ENCODE results near the gene CTNNA3. TPM values are rescaled to one million over a fixed set of nuclear protein-coding genes. Genes with fewer than 3 reads are reported as not detected.
A peak's percentile ranks its signal among the peaks of the same experiment; 100 is the strongest.
"Not testable (repeated sequence)": the region's sequence is repeated elsewhere in the genome, so short reads cannot be mapped to it uniquely, and the experiment has no call there.

The CTNNA3 gene
- total and polyA plus RNA-seq, 4 experiments from 2014 or later = not detected

- no peaks in the 10 kb centered on the region for H3K36me3 Mint-ChIP-seq
- no peak overlapping the region for H3K4me3 ChIP-seq (ENCODE audit: low read length in 2 of 2)
- no peak overlapping the region for H3K27ac Mint-ChIP-seq
- no peaks in the 10 kb centered on the region for H3K36me3 ChIP-seq (ENCODE audit: insufficient read depth, low read length)
- H3K4me3 Mint-ChIP-seq = no peak overlapping the region
- no peak overlapping the region for H3K27ac ChIP-seq (ENCODE audit: low read depth, low read length)
- no peak for DNase-seq
- no peaks in the 10 kb centered on the region for H3K4me1 ChIP-seq (ENCODE audit: insufficient read depth, low read length)
- intact Hi-C loops (cut with micrococcal nuclease) = no loop called here
- POLR2A ChIA-PET (ENCODE audit: partially characterized antibody) = no interaction called here
- no peaks in the 10 kb centered on the region for H3K4me1 Mint-ChIP-seq
- CTCF ChIA-PET (ENCODE audit: partially characterized antibody) = no interaction called here
- H3K9me3 ChIP-seq (ENCODE audit: control insufficient read depth in 1 of 2, low read length in 2 of 2) = no peaks in the 10 kb centered on the region
- H3K9me3 Mint-ChIP-seq = peaks cover 0 to 1% (median 0%) of the 10 kb centered on the region in 8 donors
- no peaks in the 10 kb centered on the region for H3K27me3 ChIP-seq (ENCODE audit: insufficient read depth, low read length)
- no peaks in the 10 kb centered on the region for H3K27me3 Mint-ChIP-seq
Observed at GRCh38 chr10:67211680-67212079, 484.3 kb downstream of the CTNNA3 start.

- H3K4me1 ChIP-seq (ENCODE audit: insufficient read depth, low read length); H3K27me3 ChIP-seq (ENCODE audit: insufficient read depth, low read length); POLR2A ChIA-PET (ENCODE audit: partially characterized antibody); H3K36me3 ChIP-seq (ENCODE audit: insufficient read depth, low read length); H3K27ac Mint-ChIP-seq; H3K4me1 Mint-ChIP-seq; H3K9me3 ChIP-seq (ENCODE audit: control insufficient read depth in 1 of 2, low read length in 2 of 2); H3K36me3 Mint-ChIP-seq; H3K27ac ChIP-seq (ENCODE audit: low read depth, low read length); DNase-seq; CTCF ChIA-PET (ENCODE audit: partially characterized antibody); H3K4me3 ChIP-seq (ENCODE audit: low read length in 2 of 2); H3K27me3 Mint-ChIP-seq; intact Hi-C loops (cut with micrococcal nuclease); H3K4me3 Mint-ChIP-seq; H3K9me3 Mint-ChIP-seq: not testable (repeated sequence)
Observed at GRCh38 chr10:67207923-67208322, 488.1 kb downstream of the CTNNA3 start.

DNA sequence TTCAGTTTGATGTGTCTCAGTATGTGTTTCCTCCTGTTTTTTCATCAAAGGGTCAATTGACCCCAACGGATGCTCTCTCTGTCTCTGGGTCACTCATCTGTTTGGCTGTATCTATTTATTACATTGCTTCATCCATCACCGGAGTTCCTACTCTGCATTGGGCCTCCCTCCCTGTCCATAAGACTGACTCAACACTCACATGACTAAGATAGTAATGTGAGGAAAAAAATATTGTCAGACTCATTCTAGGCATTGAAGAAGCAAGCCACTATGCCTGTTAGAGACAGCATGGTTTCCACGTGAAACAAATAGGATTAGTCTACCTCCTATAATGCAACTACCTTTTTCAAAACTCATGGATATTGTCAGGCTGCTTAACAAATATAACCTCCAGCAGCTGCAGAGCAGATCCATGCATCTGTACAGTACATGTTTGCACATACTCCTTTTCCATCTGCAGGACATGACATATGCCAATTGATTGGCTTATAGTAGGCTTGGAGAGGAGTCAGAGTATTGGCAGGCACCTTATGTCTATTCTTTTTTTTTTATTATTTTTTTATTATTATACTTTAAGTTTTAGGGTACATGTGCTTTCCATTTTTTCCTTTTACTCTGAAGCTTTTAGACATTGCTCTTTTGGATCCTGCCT is 495.0 kb downstream of the CTNNA3 start:
- H3K36me3 Mint-ChIP-seq = no peaks in the 10 kb centered on the region
- peak overlapping the region in 1 of 7 donors; percentile 25 for H3K27ac Mint-ChIP-seq
- Histone ChIP-seq H3K27me3 (ENCODE audit: insufficient read depth, low read length) (no peaks in the 10 kb centered on the region), H3K9me3 (ENCODE audit: control insufficient read depth in 1 of 2, low read length in 2 of 2) (no peaks in the 10 kb centered on the region), H3K4me3 (ENCODE audit: low read length in 2 of 2) (no peak overlapping the region), H3K27ac (ENCODE audit: low read depth, low read length) (no peak overlapping the region), H3K36me3 (ENCODE audit: insufficient read depth, low read length) (no peaks in the 10 kb centered on the region), H3K4me1 (ENCODE audit: insufficient read depth, low read length) (no peaks in the 10 kb centered on the region)
- H3K4me3 Mint-ChIP-seq = no peak overlapping the region
- peaks cover 0 to 4% (median 0%) of the 10 kb centered on the region in 8 donors for H3K9me3 Mint-ChIP-seq
- H3K27me3 Mint-ChIP-seq = peaks cover 0 to 1% of the 10 kb centered on the region in 2 donors
- CTCF ChIA-PET (ENCODE audit: partially characterized antibody) = no interaction called here
- intact Hi-C loops (cut with micrococcal nuclease) = no loop called here
- DNase-seq = no peak
- peaks cover 0 to 5% (median 3%) of the 10 kb centered on the region in 4 donors for H3K4me1 Mint-ChIP-seq
- POLR2A ChIA-PET (ENCODE audit: partially characterized antibody) = no interaction called here

DNA sequence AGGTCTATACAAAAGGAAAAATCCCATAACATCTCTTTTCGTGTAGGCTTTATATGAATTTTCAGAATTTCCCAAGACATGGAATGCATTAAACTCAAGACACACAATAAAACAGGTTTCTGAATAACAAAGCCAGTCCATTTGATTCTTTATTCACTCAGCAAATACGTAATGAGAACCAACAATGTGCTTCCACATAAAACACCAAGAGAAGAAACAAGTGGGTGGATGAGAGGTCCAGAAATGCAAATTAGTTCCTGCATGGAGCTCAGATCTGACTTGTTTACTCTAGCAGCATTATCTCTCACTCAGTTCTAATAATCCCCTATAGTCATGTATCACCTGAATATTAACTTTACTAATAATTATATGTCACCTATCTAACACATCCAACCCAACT is 520.6 kb downstream of the CTNNA3 start:
- CTCF ChIA-PET (ENCODE audit: partially characterized antibody) = no interaction called here
- Mint-ChIP-seq H3K27ac (no peak overlapping the region), H3K27me3 (no peaks in the 10 kb centered on the region), H3K9me3 (peaks cover 0 to 2% (median 0%) of the 10 kb centered on the region in 8 donors), H3K36me3 (no peaks in the 10 kb centered on the region), H3K4me3 (no peak overlapping the region), H3K4me1 (no peaks in the 10 kb centered on the region)
- Histone ChIP-seq H3K36me3 (ENCODE audit: insufficient read depth, low read length) (no peaks in the 10 kb centered on the region), H3K9me3 (ENCODE audit: control insufficient read depth in 1 of 2, low read length in 2 of 2) (no peaks in the 10 kb centered on the region), H3K27me3 (ENCODE audit: insufficient read depth, low read length) (no peaks in the 10 kb centered on the region), H3K4me1 (ENCODE audit: insufficient read depth, low read length) (no peaks in the 10 kb centered on the region), H3K27ac (ENCODE audit: low read depth, low read length) (no peak overlapping the region), H3K4me3 (ENCODE audit: low read length in 2 of 2) (no peak overlapping the region)
- intact Hi-C loops (cut with micrococcal nuclease) = no loop called here
- POLR2A ChIA-PET (ENCODE audit: partially characterized antibody) = no interaction called here
- DNase-seq = no peak

- peaks cover 1 to 6% (median 4%) of the 10 kb centered on the region in 8 donors for H3K9me3 Mint-ChIP-seq
- Histone ChIP-seq H3K4me3 (ENCODE audit: low read length in 2 of 2) (no peak overlapping the region), H3K27me3 (ENCODE audit: insufficient read depth, low read length) (no peaks in the 10 kb centered on the region), H3K4me1 (ENCODE audit: insufficient read depth, low read length) (no peaks in the 10 kb centered on the region), H3K27ac (ENCODE audit: low read depth, low read length) (no peak overlapping the region), H3K9me3 (ENCODE audit: control insufficient read depth in 1 of 2, low read length in 2 of 2) (no peaks in the 10 kb centered on the region), H3K36me3 (ENCODE audit: insufficient read depth, low read length) (no peaks in the 10 kb centered on the region)
- ChIA-PET CTCF (ENCODE audit: partially characterized antibody) (interaction anchor here (0.9 kb wide), 1 partner anchor 606 kb away, joined by 3 read pairs; no protein-coding TSS in a partner anchor), POLR2A (ENCODE audit: partially characterized antibody) (no interaction called here)
- H3K27ac Mint-ChIP-seq = no peak overlapping the region
- H3K36me3 Mint-ChIP-seq = no peaks in the 10 kb centered on the region
- H3K4me1 Mint-ChIP-seq = no peaks in the 10 kb centered on the region
- no peaks in the 10 kb centered on the region for H3K27me3 Mint-ChIP-seq
- no peak for DNase-seq
- intact Hi-C loops (cut with micrococcal nuclease) = no loop called here
- no peak overlapping the region for H3K4me3 Mint-ChIP-seq
Observed at GRCh38 chr10:67173787-67174186, 522.2 kb downstream of the CTNNA3 start.

- no peaks in the 10 kb centered on the region for H3K4me1 ChIP-seq (ENCODE audit: insufficient read depth, low read length)
- POLR2A ChIA-PET (ENCODE audit: partially characterized antibody) = no interaction called here
- CTCF ChIA-PET (ENCODE audit: partially characterized antibody) = no interaction called here
- H3K27me3 ChIP-seq (ENCODE audit: insufficient read depth, low read length) = no peaks in the 10 kb centered on the region
- Mint-ChIP-seq H3K4me1 (no peaks in the 10 kb centered on the region), H3K9me3 (peaks cover 5 to 19% (median 13%) of the 10 kb centered on the region in 8 donors), H3K36me3 (no peaks in the 10 kb centered on the region), H3K27ac (no peak overlapping the region), H3K27me3 (no peaks in the 10 kb centered on the region), H3K4me3 (no peak overlapping the region)
- no peak overlapping the region for H3K4me3 ChIP-seq (ENCODE audit: low read length in 2 of 2)
- no peak overlapping the region for H3K27ac ChIP-seq (ENCODE audit: low read depth, low read length)
- no peaks in the 10 kb centered on the region for H3K36me3 ChIP-seq (ENCODE audit: insufficient read depth, low read length)
- intact Hi-C loops (cut with micrococcal nuclease) = no loop called here
- no peaks in the 10 kb centered on the region for H3K9me3 ChIP-seq (ENCODE audit: control insufficient read depth in 1 of 2, low read length in 2 of 2)
- DNase-seq = no peak
Observed at GRCh38 chr10:67171970-67172369, 524.0 kb downstream of the CTNNA3 start.

DNA sequence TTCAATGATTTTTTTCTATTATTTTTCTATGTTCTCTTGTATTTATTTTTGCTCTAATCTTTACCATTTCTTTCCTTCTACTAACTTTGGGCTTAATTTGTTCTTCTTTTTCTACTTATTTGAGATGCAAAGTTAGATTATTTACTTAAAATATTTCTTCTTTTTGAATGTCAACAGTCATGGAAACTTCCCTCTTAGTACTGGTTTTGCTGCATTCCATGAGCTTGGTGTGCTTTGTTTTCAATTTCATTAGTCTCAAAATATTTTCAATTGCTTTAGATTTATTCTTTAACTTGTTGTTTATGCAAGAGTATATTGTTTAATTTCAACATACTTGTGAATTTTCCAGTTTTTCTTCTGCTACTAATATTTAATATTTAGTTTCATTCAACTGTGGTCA is 539.8 kb downstream of the CTNNA3 start:
- no peaks in the 10 kb centered on the region for H3K4me1 Mint-ChIP-seq
- H3K9me3 Mint-ChIP-seq = peaks cover 1 to 20% (median 5%) of the 10 kb centered on the region in 8 donors
- H3K9me3 ChIP-seq (ENCODE audit: control insufficient read depth in 1 of 2, low read length in 2 of 2) = no peaks in the 10 kb centered on the region
- intact Hi-C loops (cut with micrococcal nuclease) = no loop called here
- no peaks in the 10 kb centered on the region for H3K36me3 Mint-ChIP-seq
- POLR2A ChIA-PET (ENCODE audit: partially characterized antibody) = no interaction called here
- H3K4me3 Mint-ChIP-seq = no peak overlapping the region
- no peak overlapping the region for H3K27ac ChIP-seq (ENCODE audit: low read depth, low read length)
- H3K27me3 ChIP-seq (ENCODE audit: insufficient read depth, low read length) = no peaks in the 10 kb centered on the region
- H3K4me1 ChIP-seq (ENCODE audit: insufficient read depth, low read length) = no peaks in the 10 kb centered on the region
- H3K36me3 ChIP-seq (ENCODE audit: insufficient read depth, low read length) = no peaks in the 10 kb centered on the region
- no peak for DNase-seq
- H3K4me3 ChIP-seq (ENCODE audit: low read length in 2 of 2) = no peak overlapping the region
- CTCF ChIA-PET (ENCODE audit: partially characterized antibody) = no interaction called here
- peaks cover 0 to 2% of the 10 kb centered on the region in 2 donors for H3K27me3 Mint-ChIP-seq
- no peak overlapping the region for H3K27ac Mint-ChIP-seq

DNA sequence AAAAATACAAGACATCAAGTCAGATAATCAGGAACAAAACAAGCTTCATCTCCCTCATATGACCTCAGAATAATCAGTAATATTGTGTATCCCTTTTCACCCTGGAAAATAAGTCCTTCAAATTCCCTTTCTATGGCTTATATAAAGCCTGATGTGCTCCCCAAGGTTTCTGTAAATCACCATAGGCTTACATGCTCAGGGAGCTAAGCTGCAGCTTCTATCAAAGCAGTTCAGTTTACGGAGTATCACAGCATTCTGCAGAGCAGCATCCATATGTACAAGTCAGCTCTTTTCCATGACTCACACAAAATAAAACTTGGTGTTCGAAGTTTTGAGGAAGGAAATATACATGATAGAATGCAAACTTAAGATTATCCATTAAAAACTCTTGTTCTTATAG is 544.5 kb downstream of the CTNNA3 start:
- DNase-seq = no peak
- Mint-ChIP-seq H3K36me3 (no peaks in the 10 kb centered on the region), H3K9me3 (peaks cover 0 to 5% (median 0%) of the 10 kb centered on the region in 8 donors), H3K4me3 (no peak overlapping the region), H3K27me3 (no peaks in the 10 kb centered on the region), H3K27ac (no peak overlapping the region), H3K4me1 (no peaks in the 10 kb centered on the region)
- ChIA-PET POLR2A (ENCODE audit: partially characterized antibody) (no interaction called here), CTCF (ENCODE audit: partially characterized antibody) (no interaction called here)
- no peak overlapping the region for H3K27ac ChIP-seq (ENCODE audit: low read depth, low read length)
- no peaks in the 10 kb centered on the region for H3K27me3 ChIP-seq (ENCODE audit: insufficient read depth, low read length)
- intact Hi-C loops (cut with micrococcal nuclease) = no loop called here
- H3K4me1 ChIP-seq (ENCODE audit: insufficient read depth, low read length) = no peaks in the 10 kb centered on the region
- no peak overlapping the region for H3K4me3 ChIP-seq (ENCODE audit: low read length in 2 of 2)
- no peaks in the 10 kb centered on the region for H3K9me3 ChIP-seq (ENCODE audit: control insufficient read depth in 1 of 2, low read length in 2 of 2)
- no peaks in the 10 kb centered on the region for H3K36me3 ChIP-seq (ENCODE audit: insufficient read depth, low read length)
